Activated CD4-positive, CD25-positive, alpha-beta regulatory T cell treated with anti-CD3 and anti-CD28 coated beads, Interleukin-2, amount 50 U/mL, for 24 hours (primary cell): ENCODE data around the gene CALN1.

Experiments used
- ATAC-seq, 2 donors: fragments of 150-1000 bp; cut with Tn5 transposase; one replicate each; pipeline ENCODE4 v1.10.0; 2021; ENCODE audit warnings: mild to moderate bottlenecking in 1 of 2, moderate library complexity in 1 of 2

CALN1 gene

GRCh38 chr7:72030994-72031667, 381.0 kb downstream of the CALN1 start:
- no peak for ATAC-seq

GRCh38 chr7:72028267-72028666, 383.9 kb downstream of the CALN1 start:
- no peak for ATAC-seq

GRCh38 chr7:72025381-72025960, 386.7 kb downstream of the CALN1 start:
- ATAC-seq, result no peak

GRCh38 chr7:72023926-72024325, 388.2 kb downstream of the CALN1 start:
- no peak for ATAC-seq

GRCh38 chr7:72021716-72022115, 390.4 kb downstream of the CALN1 start:
- ATAC-seq, result no peak

- ATAC-seq, result no peak
Measured at GRCh38 chr7:72020311-72020710, 391.8 kb downstream of the CALN1 start.

GRCh38 chr7:72019436-72019835, 392.7 kb downstream of the CALN1 start:
- ATAC-seq, result no peak

GRCh38 chr7:72017756-72018155, 394.4 kb downstream of the CALN1 start:
- ATAC-seq, result no peak

- no peak for ATAC-seq
Measured at GRCh38 chr7:72016574-72016973, 395.6 kb downstream of the CALN1 start.

- ATAC-seq, result no peak
Measured at GRCh38 chr7:72015136-72015535, 397.0 kb downstream of the CALN1 start.

- no peak for ATAC-seq
Measured at GRCh38 chr7:72007018-72007417, 405.1 kb downstream of the CALN1 start.

GRCh38 chr7:72003236-72003635, 408.9 kb downstream of the CALN1 start:
- no peak for ATAC-seq

GRCh38 chr7:71996141-71996540, 416.0 kb downstream of the CALN1 start:
- no peak for ATAC-seq

- no peak for ATAC-seq
Measured at GRCh38 chr7:71995111-71995510, 417.0 kb downstream of the CALN1 start.

- no peak for ATAC-seq
Measured at GRCh38 chr7:71991586-71991985, 420.6 kb downstream of the CALN1 start.

- ATAC-seq, result no peak
Measured at GRCh38 chr7:71990138-71990462, 422.0 kb downstream of the CALN1 start.

- ATAC-seq, result no peak
Measured at GRCh38 chr7:71988201-71988600, 423.9 kb downstream of the CALN1 start.

GRCh38 chr7:71987200-71987767, 424.9 kb downstream of the CALN1 start:
- ATAC-seq, result no peak

- ATAC-seq, result no peak
Measured at GRCh38 chr7:71984348-71984747, 427.8 kb downstream of the CALN1 start.

GRCh38 chr7:71982851-71983250, 429.3 kb downstream of the CALN1 start:
- no peak for ATAC-seq

GRCh38 chr7:71976645-71977044, 435.5 kb downstream of the CALN1 start:
- ATAC-seq, result no peak

GRCh38 chr7:71974611-71975010, 437.5 kb downstream of the CALN1 start:
- no peak for ATAC-seq

- ATAC-seq, result no peak
Measured at GRCh38 chr7:71972534-71972933, 439.6 kb downstream of the CALN1 start.

- ATAC-seq, result no peak
Measured at GRCh38 chr7:71970725-71971124, 441.4 kb downstream of the CALN1 start.

GRCh38 chr7:71962636-71963035, 449.5 kb downstream of the CALN1 start:
- no peak for ATAC-seq
